Measurements from ENCODE around the gene BANF1.

DNA sequence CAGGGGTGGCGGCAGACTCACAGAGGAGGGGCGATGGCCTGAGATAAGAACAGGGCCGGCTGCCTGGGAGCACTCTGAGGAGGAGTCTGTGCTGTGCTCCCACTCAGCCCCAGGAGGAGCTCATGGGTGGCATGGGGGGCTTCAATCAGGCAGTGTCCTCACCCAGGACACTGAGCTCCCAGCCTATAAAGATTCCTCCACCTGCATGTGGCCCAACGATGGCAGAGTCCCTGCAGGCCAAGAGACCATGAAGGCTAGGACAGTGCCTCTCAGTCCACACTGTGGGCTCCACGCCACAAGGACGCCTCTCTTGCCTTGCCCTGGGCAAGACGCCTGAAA, 11.4 kb downstream of the BANF1 start:
- TF ChIP-seq, protein P1, sequence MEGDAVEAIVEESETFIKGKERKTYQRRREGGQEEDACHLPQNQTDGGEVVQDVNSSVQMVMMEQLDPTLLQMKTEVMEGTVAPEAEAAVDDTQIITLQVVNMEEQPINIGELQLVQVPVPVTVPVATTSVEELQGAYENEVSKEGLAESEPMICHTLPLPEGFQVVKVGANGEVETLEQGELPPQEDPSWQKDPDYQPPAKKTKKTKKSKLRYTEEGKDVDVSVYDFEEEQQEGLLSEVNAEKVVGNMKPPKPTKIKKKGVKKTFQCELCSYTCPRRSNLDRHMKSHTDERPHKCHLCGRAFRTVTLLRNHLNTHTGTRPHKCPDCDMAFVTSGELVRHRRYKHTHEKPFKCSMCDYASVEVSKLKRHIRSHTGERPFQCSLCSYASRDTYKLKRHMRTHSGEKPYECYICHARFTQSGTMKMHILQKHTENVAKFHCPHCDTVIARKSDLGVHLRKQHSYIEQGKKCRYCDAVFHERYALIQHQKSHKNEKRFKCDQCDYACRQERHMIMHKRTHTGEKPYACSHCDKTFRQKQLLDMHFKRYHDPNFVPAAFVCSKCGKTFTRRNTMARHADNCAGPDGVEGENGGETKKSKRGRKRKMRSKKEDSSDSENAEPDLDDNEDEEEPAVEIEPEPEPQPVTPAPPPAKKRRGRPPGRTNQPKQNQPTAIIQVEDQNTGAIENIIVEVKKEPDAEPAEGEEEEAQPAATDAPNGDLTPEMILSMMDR (IDR thresholded peaks at IDR 0.05), result no peak
- no peak for TF ChIP-seq POLR2A (IDR thresholded peaks at IDR 0.05)
